Liver (tissue), 9 donors: ENCODE measurements around the gene UPP1. TPM values are rescaled to one million over a fixed set of nuclear protein-coding genes. Genes with fewer than 3 reads are reported as not detected.

Experiments
- DNase-seq: peaks from one replicate; pipeline ENCODE4 v3.0.0-alpha.2; 2017; ENCODE audit warnings: low spot score
- H3K27ac ChIP-seq, 2 donors: one replicate each; pipeline ENCODE4 v1.7.0; 2013; ENCODE audit warnings: inconsistent platforms in 2 of 2, low read length in 2 of 2, control low read depth in 1 of 2, low read depth in 1 of 2, mild to moderate bottlenecking in 1 of 2
- H3K27me3 ChIP-seq, 4 donors: one replicate each; pipeline versions ENCODE4 v1.6.1 to v1.7.0; 2013; ENCODE audit warnings: low read length in 3 of 4, inconsistent platforms in 1 of 4, mild to moderate bottlenecking in 1 of 4, moderate library complexity in 1 of 4; ENCODE audit not compliant: control insufficient read depth in 4 of 4, insufficient read depth in 4 of 4
- H3K36me3 ChIP-seq, 4 donors: one replicate each; pipeline versions ENCODE4 v1.6.1 to v1.7.0; 2013; ENCODE audit warnings: low read length in 3 of 4, mild to moderate bottlenecking in 3 of 4, low read depth in 1 of 4, moderate library complexity in 1 of 4; ENCODE audit not compliant: control insufficient read depth in 4 of 4, insufficient read depth in 3 of 4
- H3K4me1 ChIP-seq, 4 donors: one replicate each; pipeline versions ENCODE4 v1.6.1 to v1.7.0; 2013; ENCODE audit warnings: low read length in 3 of 4, mild to moderate bottlenecking in 3 of 4, moderate library complexity in 1 of 4; ENCODE audit not compliant: control insufficient read depth in 4 of 4, insufficient read depth in 4 of 4
- H3K4me3 ChIP-seq, 3 donors: one replicate each; pipeline versions ENCODE4 v1.6.1 to v1.7.0; 2013; ENCODE audit warnings: low read length in 3 of 3, control low read depth in 1 of 3, low read depth in 1 of 3, mild to moderate bottlenecking in 1 of 3
- H3K9ac ChIP-seq, 2 donors: one replicate each; pipeline ENCODE4 v1.7.0; 2013; ENCODE audit warnings: low read length in 2 of 2, mild to moderate bottlenecking in 2 of 2, moderate library complexity in 2 of 2, control low read depth in 1 of 2, low read depth in 1 of 2
- H3K9me3 ChIP-seq, 4 donors: one replicate each; pipeline versions ENCODE4 v1.6.1 to v1.7.0; 2013; ENCODE audit warnings: low read length in 3 of 4; ENCODE audit not compliant: control insufficient read depth in 4 of 4
- ATF3 ChIP-seq: IDR thresholded peaks from 2 replicates; pipeline ENCODE4 v1.6.1; 2016; ENCODE audit warnings: antibody characterized with exemption
- EGR1 ChIP-seq, 2 donors: IDR thresholded peaks; 2 replicates each; pipeline ENCODE4 v1.6.1; 2016 to 2018; ENCODE audit warnings: antibody characterized with exemption in 2 of 2, low read depth in 2 of 2
- FOXA1 ChIP-seq: IDR thresholded peaks from 2 replicates; pipeline ENCODE4 v1.6.1; 2016; ENCODE audit warnings: antibody characterized with exemption
- FOXA2 ChIP-seq: IDR thresholded peaks from 2 replicates; pipeline ENCODE4 v1.6.1; 2016; ENCODE audit warnings: antibody characterized with exemption
- GABPA ChIP-seq, 2 donors: IDR thresholded peaks in 1 of 2; conservative IDR thresholded peaks in 1 of 2; 2 replicates each; pipeline ENCODE4 v1.6.1; 2016; ENCODE audit warnings: antibody characterized with exemption in 2 of 2, mild to moderate bottlenecking in 1 of 2, moderate library complexity in 1 of 2
- HNF4A ChIP-seq, 2 donors: conservative IDR thresholded peaks; 2 replicates each; pipeline ENCODE4 v1.6.1; 2016; ENCODE audit warnings: antibody characterized with exemption in 2 of 2, mild to moderate bottlenecking in 2 of 2
- HNF4G ChIP-seq: IDR thresholded peaks from 2 replicates; pipeline ENCODE4 v1.6.1; 2016; ENCODE audit warnings: antibody characterized with exemption
- JUND ChIP-seq, 2 donors: IDR thresholded peaks; 2 replicates each; pipeline ENCODE4 v1.6.1; 2016; ENCODE audit warnings: antibody characterized with exemption in 2 of 2
- MAX ChIP-seq: IDR thresholded peaks from 2 replicates; pipeline ENCODE4 v1.6.1; 2016; ENCODE audit warnings: antibody characterized with exemption
- NR2F2 ChIP-seq: IDR thresholded peaks from 2 replicates; pipeline ENCODE4 v1.6.1; 2016; ENCODE audit warnings: antibody characterized with exemption
- RAD21 ChIP-seq, 2 donors: IDR thresholded peaks; 2 replicates each; pipeline ENCODE4 v1.6.1; 2016; ENCODE audit warnings: antibody characterized with exemption in 2 of 2, mild to moderate bottlenecking in 2 of 2
- REST ChIP-seq: IDR thresholded peaks from 2 replicates; pipeline ENCODE4 v1.6.1; 2016; ENCODE audit warnings: antibody characterized with exemption, mild to moderate bottlenecking
- RXRA ChIP-seq, 2 donors: IDR thresholded peaks; 2 replicates each; pipeline ENCODE4 v1.6.1; 2017 to 2018; ENCODE audit warnings: antibody characterized with exemption in 2 of 2, mild to moderate bottlenecking in 1 of 2
- SP1 ChIP-seq: IDR thresholded peaks from 2 replicates; pipeline ENCODE4 v1.6.1; 2018; ENCODE audit warnings: antibody characterized with exemption, mild to moderate bottlenecking
- TAF1 ChIP-seq: conservative IDR thresholded peaks from 2 replicates; pipeline ENCODE4 v1.6.1; 2016; ENCODE audit warnings: antibody characterized with exemption, mild to moderate bottlenecking
- YY1 ChIP-seq: IDR thresholded peaks from 2 replicates; pipeline ENCODE4 v1.6.1; 2016; ENCODE audit warnings: antibody characterized with exemption, mild to moderate bottlenecking
- WGBS: extraction: QIAGEN DNeasy Blood & Tissue Kit; methylation state at CpG from one replicate; pipeline ENCODE4 v1.1.7; 2013; 5-methylcytosine and 5-hydroxymethylcytosine counted together
- polyA plus RNA-seq, 2 donors: library from polyadenylated mRNA; stranded (reverse) in 1 of 2; unstranded in 1 of 2; fragments of 200-250 nt in 1 of 2; fragments of >200 nt in 1 of 2; fragmentation: Nextera tagmentation in 1 of 2; extraction: Ambion mirVana in 1 of 2; gene quantifications; one replicate each; pipeline versions ENCODE4 v1.2.1 to v1.2.3, GENCODE V29; 2013 to 2015
- total RNA-seq, 2 donors: library from RNA; depleted of rRNA; stranded (reverse); fragments of >200 nt; gene quantifications; one replicate each; pipeline ENCODE4 v1.2.3, GENCODE V29; 2014
- TF ChIP-seq, protein P1 (sequence below): fragments of 150-350 bp; IDR thresholded peaks from 2 replicates; pipeline ENCODE4 v1.5.1; 2017; ENCODE audit warnings: improper control_type of control experiment, low read depth, low read length; ENCODE audit not compliant: missing input control
- TF ChIP-seq, protein P2 (sequence below): IDR thresholded peaks from 2 replicates; pipeline ENCODE4 v1.6.1; 2016; ENCODE audit warnings: antibody characterized with exemption
- donor health status: healthy.
- donor health status: healthy.
- donor health status: healthy.
- donor health status: healthy.
- donor health status: healthy.

Gene UPP1
- total and polyA plus RNA-seq, 4 donors: 3.1 to 18.8 (median 9.1) TPM

DNA sequence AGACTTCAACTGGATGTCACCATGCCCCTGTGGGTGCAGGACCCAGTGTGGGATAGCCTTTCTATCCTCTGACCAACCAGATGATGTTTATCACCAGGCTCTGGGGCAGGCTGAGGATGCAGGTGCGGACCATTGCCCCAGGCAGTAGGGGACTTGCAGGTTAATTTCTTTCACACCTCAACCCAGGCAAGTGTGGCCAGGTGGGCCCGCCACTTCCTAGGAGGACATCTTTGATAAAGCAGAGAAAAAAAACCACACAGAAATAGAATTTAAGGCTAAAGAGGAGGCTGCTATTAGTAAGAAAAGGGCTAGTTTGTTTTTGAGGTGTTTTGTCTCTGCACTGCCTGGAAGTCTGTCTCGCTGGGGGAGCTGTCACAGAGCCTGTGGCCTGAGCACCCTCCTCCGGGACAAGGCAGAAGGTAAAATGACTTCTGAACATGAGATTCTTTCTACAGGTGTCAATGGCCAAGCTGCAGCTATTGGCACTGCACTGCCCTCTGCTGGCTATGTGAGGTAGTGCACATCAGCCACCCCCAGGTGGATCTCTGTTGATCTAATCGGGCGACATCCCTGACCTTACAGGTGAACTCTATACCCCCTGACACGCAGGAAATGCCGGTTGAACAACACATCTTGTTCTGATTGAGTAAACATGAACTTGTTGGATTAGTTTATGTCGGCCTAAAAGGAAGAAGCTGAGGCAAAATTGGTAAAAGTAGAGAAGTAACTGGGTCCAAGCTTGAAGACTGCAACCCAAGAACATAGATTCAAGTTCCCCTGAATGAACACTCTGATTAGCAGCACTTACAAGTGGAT lies 21.0 kb downstream of the UPP1 start:
- WGBS: 22% methylated on average over 9 of the region's 9 CpGs
- Histone ChIP-seq H3K9ac (no peak overlapping the region), H3K27me3 (no peaks in the 10 kb centered on the region), H3K9me3 (no peaks in the 10 kb centered on the region), H3K4me1 (peaks cover 2 to 8% (median 4%) of the 10 kb centered on the region in 4 donors), H3K4me3 (no peak overlapping the region), H3K27ac (peak overlapping the region in 1 of 2 donors; percentile 21), H3K36me3 (peaks cover 7 to 24% (median 14%) of the 10 kb centered on the region in 4 donors)
- DNase-seq: peak; percentile 83
- TF ChIP-seq, protein P1, sequence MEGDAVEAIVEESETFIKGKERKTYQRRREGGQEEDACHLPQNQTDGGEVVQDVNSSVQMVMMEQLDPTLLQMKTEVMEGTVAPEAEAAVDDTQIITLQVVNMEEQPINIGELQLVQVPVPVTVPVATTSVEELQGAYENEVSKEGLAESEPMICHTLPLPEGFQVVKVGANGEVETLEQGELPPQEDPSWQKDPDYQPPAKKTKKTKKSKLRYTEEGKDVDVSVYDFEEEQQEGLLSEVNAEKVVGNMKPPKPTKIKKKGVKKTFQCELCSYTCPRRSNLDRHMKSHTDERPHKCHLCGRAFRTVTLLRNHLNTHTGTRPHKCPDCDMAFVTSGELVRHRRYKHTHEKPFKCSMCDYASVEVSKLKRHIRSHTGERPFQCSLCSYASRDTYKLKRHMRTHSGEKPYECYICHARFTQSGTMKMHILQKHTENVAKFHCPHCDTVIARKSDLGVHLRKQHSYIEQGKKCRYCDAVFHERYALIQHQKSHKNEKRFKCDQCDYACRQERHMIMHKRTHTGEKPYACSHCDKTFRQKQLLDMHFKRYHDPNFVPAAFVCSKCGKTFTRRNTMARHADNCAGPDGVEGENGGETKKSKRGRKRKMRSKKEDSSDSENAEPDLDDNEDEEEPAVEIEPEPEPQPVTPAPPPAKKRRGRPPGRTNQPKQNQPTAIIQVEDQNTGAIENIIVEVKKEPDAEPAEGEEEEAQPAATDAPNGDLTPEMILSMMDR: peak; percentile 99
- TF ChIP-seq ATF3 (peak; percentile 15), EGR1 (IDR thresholded peaks at IDR 0.05; ENCODE audit: low read depth in 2 of 2) (no peak), GABPA (IDR thresholded peaks at IDR 0.05 in 1 of 2, conservative IDR thresholded peaks at IDR 0.05 in 1 of 2) (peak in 1 of 2 donors; percentile 58), SP1 (peak; percentile 91), REST (peak; percentile 19), JUND (IDR thresholded peaks at IDR 0.05) (no peak), HNF4G (no peak), FOXA2 (peak; percentile 88), MAX (peak; percentile 24), RXRA (IDR thresholded peaks at IDR 0.05) (peak; percentile 95 to 97), FOXA1 (peak; percentile 84), HNF4A (conservative IDR thresholded peaks at IDR 0.05) (peak; percentile 71), YY1 (peak; percentile 55), TAF1 (no peak), NR2F2 (peak; percentile 93), RAD21 (IDR thresholded peaks at IDR 0.05) (peak; percentile 98)
- TF ChIP-seq, protein P2, sequence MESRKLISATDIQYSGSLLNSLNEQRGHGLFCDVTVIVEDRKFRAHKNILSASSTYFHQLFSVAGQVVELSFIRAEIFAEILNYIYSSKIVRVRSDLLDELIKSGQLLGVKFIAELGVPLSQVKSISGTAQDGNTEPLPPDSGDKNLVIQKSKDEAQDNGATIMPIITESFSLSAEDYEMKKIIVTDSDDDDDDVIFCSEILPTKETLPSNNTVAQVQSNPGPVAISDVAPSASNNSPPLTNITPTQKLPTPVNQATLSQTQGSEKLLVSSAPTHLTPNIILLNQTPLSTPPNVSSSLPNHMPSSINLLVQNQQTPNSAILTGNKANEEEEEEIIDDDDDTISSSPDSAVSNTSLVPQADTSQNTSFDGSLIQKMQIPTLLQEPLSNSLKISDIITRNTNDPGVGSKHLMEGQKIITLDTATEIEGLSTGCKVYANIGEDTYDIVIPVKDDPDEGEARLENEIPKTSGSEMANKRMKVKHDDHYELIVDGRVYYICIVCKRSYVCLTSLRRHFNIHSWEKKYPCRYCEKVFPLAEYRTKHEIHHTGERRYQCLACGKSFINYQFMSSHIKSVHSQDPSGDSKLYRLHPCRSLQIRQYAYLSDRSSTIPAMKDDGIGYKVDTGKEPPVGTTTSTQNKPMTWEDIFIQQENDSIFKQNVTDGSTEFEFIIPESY: no peak
